Measurements from ENCODE around the gene GRHPR. TPM values are rescaled to one million over a fixed set of nuclear protein-coding genes. Genes with fewer than 3 reads are reported as not detected.

GRHPR gene
- total RNA-seq, 3 donors from 2014 or later, result 117 to 144 (median 140) TPM

DNA sequence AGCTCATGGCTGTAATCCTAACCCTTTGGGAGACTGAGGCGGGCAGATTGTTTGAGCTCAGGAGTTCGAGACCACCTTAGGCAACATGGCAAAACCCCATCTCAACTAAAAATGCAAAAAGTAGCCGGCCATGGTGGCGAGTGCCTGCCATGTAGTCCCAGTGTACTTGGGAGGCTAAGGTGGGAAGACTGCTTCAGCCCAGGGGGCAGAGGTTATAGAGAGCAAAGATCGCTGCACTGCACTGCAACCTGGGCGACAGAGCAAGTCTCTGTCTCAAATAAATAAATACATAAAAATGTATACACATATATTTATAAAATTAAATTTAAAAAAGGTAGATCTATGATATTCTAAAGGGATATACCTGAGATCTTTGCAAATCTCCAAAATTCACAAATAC, 23.3 kb downstream of the GRHPR start:
- no peaks in the 10 kb centered on the region for H3K4me1 ChIP-seq
- no peaks in the 10 kb centered on the region for H3K9me3 ChIP-seq
- no peak overlapping the region for H3K4me3 ChIP-seq
- no peak for TF ChIP-seq POLR2AphosphoS5 (IDR thresholded peaks at IDR 0.05)
- TF ChIP-seq, protein P1, sequence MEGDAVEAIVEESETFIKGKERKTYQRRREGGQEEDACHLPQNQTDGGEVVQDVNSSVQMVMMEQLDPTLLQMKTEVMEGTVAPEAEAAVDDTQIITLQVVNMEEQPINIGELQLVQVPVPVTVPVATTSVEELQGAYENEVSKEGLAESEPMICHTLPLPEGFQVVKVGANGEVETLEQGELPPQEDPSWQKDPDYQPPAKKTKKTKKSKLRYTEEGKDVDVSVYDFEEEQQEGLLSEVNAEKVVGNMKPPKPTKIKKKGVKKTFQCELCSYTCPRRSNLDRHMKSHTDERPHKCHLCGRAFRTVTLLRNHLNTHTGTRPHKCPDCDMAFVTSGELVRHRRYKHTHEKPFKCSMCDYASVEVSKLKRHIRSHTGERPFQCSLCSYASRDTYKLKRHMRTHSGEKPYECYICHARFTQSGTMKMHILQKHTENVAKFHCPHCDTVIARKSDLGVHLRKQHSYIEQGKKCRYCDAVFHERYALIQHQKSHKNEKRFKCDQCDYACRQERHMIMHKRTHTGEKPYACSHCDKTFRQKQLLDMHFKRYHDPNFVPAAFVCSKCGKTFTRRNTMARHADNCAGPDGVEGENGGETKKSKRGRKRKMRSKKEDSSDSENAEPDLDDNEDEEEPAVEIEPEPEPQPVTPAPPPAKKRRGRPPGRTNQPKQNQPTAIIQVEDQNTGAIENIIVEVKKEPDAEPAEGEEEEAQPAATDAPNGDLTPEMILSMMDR (IDR thresholded peaks at IDR 0.05), result no peak
- TF ChIP-seq POLR2A (IDR thresholded peaks at IDR 0.05), result no peak
- H3K36me3 ChIP-seq, result peaks cover 8% of the 10 kb centered on the region
- no peak for DNase-seq (ENCODE audit: low spot score in 2 of 2)
- no peaks in the 10 kb centered on the region for H3K27me3 ChIP-seq
- intact Hi-C loops (cut with DNase I; ENCODE audit: low total_unique reads), result no loop called here
- no peak overlapping the region for H3K27ac ChIP-seq

GRCh38 chr9:37446401-37446800, 23.9 kb downstream of the GRHPR start:
- H3K4me3 ChIP-seq, result no peak overlapping the region
- intact Hi-C loops (cut with DNase I; ENCODE audit: low total_unique reads), result no loop called here
- DNase-seq (ENCODE audit: low spot score in 2 of 2), result no peak

DNA sequence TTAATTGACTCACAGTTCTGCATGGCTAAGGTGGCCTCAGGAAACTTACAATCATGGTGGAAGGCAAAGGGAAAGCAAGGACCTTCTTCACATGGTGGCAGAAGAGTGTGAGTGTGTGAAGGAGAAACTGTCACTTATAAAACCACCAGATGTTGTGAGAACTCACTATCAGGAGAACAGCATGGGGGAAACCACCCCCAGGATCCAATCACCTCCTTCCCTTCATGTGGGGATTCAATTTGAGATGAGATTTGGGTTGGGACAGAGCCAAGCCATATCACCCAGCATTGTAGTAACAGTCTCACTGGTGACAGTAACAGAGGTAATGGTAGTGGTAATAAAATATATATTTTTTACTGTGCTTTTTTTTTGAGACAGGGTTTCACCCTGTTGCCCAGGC, 24.6 kb downstream of the GRHPR start:
- intact Hi-C loops (cut with DNase I; ENCODE audit: low total_unique reads), result no loop called here
- no peaks in the 10 kb centered on the region for H3K9me3 ChIP-seq
- no peak for DNase-seq (ENCODE audit: low spot score in 2 of 2)
- peaks cover under 1% of the 10 kb centered on the region for H3K36me3 ChIP-seq
- no peak overlapping the region for H3K4me3 ChIP-seq
- TF ChIP-seq, protein P1 (IDR thresholded peaks at IDR 0.05), result no peak
- TF ChIP-seq POLR2AphosphoS5 (IDR thresholded peaks at IDR 0.05) (no peak), POLR2A (IDR thresholded peaks at IDR 0.05) (no peak)
- no peaks in the 10 kb centered on the region for H3K4me1 ChIP-seq
- H3K27ac ChIP-seq, result no peak overlapping the region
- H3K27me3 ChIP-seq, result no peaks in the 10 kb centered on the region

More at GRCh38 chr9:37446401-37446800, 23.9 kb downstream of the GRHPR start:
- Histone ChIP-seq H3K36me3 (peaks cover 8% of the 10 kb centered on the region), H3K4me1 (no peaks in the 10 kb centered on the region), H3K27ac (no peak overlapping the region), H3K27me3 (no peaks in the 10 kb centered on the region), H3K9me3 (no peaks in the 10 kb centered on the region)
- TF ChIP-seq, protein P1 (IDR thresholded peaks at IDR 0.05), result no peak
- TF ChIP-seq POLR2AphosphoS5 (IDR thresholded peaks at IDR 0.05) (no peak), POLR2A (IDR thresholded peaks at IDR 0.05) (no peak)

DNA sequence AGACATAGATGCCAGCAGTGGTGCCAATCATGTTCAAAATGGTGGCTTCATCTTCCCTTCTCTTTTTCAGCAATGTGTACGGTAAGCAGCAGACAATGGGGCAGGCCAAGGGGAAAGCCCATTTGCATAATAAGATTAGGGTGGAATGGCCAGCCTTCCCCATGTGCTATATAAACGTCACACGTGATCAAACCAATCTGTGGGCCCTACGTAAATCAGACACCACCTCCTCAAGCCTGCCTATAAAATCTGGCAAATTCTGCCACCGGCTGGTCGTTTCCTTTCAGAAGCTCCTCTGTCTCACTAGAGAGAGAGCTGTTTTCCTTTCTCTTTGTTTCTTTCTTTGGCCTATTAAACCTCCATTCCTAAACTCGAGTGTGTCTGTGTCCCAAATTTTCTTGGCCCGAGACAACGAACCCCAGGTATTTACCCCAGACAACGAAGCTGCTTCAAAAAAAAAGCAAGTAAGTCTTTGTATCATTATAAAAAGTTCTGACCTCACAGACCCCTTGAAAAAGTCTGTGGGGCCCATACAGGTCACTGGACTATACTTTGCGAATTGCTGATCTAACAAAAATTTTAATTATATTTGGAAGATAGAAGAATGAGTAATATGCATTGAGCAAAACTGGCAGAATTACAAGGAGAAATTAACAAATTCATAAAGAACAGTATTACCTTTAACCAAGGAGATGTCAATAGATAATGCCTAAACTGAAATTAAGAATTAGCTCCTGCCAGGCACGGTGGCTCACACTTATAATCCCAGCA, 27.6 kb downstream of the GRHPR start:
- Histone ChIP-seq H3K4me1 (no peaks in the 10 kb centered on the region), H3K9me3 (peaks cover 0 to 1% of the 10 kb centered on the region in 2 donors), H3K4me3 (no peak overlapping the region), H3K27ac (no peak overlapping the region), H3K27me3 (no peaks in the 10 kb centered on the region), H3K36me3 (no peaks in the 10 kb centered on the region)
- TF ChIP-seq POLR2AphosphoS5 (IDR thresholded peaks at IDR 0.05) (no peak), POLR2A (IDR thresholded peaks at IDR 0.05) (no peak)
- TF ChIP-seq, protein P1 (IDR thresholded peaks at IDR 0.05), result no peak
- intact Hi-C loops (cut with DNase I; ENCODE audit: low total_unique reads), result no loop called here
- no peak for DNase-seq (ENCODE audit: low spot score in 2 of 2)

GRCh38 chr9:37451628-37452027, 29.1 kb downstream of the GRHPR start:
- no peaks in the 10 kb centered on the region for H3K4me1 ChIP-seq
- DNase-seq (ENCODE audit: low spot score in 2 of 2), result no peak
- TF ChIP-seq POLR2AphosphoS5 (IDR thresholded peaks at IDR 0.05) (no peak), POLR2A (IDR thresholded peaks at IDR 0.05) (no peak)
- TF ChIP-seq, protein P1 (IDR thresholded peaks at IDR 0.05), result no peak
- H3K4me3 ChIP-seq, result no peak overlapping the region
- no peaks in the 10 kb centered on the region for H3K36me3 ChIP-seq
- H3K27me3 ChIP-seq, result no peaks in the 10 kb centered on the region
- intact Hi-C loops (cut with DNase I; ENCODE audit: low total_unique reads), result no loop called here
- peaks cover 4 to 5% of the 10 kb centered on the region in 2 donors for H3K9me3 ChIP-seq
- H3K27ac ChIP-seq, result peak overlapping the region in 1 of 2 donors; percentile 4
